ENCODE data around the gene ATP7A.
A peak's percentile ranks its signal among the peaks of the same experiment; 100 is the strongest.
"Not testable (repeated sequence)": the region's sequence is repeated elsewhere in the genome, so short reads cannot be mapped to it uniquely, and the experiment has no call there.

The ATP7A gene

DNA sequence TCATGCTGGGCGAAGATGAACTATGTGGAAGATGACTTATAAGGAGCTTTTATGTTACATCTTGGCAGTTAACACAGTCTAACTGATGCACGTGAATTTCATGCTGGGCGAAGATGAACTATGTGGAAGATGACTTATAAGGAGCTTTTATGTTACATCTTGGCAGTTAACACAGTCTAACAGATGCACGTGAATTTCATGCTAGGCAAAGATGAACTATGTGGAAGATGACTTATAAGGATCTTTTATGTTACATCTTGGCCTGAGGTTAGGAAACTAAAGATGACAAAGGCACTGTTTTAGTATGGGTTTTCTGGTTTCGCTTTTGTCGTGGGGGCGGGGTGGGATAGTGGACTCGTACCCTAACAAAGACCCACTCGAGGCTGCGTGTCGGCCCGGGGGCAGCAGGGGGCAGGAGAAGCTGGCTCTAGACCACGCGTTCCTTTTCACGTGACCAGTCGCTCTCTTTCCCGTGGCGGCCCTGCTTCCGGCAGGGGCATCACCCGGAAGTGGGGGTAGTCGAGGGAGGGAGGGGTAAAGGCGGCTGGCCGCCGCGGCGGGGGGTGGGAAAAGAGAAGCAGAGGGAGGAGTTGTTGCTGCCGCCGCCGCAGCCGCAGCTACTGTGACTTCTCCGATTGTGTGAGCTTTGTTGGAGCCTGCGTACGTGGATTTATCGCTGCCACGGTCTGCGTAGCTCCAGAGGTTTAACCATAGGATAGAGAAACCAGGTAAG, at the start of gene ATP7A:
ATP7A (plus strand) TSS at position 586 of the 733 bp plus-strand sequence. CDS start 60,949 bp downstream, outside the sequence.
- peak; percentile 90 for DNase-seq

DNA sequence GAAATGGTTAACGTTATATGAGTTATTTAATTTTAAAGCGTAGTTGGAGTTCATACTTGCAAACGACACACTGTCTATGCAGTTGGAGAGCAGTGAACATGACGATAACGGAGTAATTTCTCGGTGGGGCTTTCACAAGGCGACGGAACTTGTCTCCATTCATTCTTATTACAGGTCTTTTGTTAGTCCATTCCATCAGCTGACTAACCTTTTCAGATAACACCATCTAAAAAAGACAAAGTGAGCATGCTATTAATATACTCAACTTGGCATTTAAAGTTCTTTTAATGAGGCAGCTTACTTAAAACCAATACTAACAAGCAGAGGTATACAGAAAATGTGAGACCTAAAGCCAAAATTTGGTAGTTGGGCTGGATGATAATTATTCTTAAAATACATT, 35.1 kb upstream of the ATP7A start:
- no peak for DNase-seq

DNA sequence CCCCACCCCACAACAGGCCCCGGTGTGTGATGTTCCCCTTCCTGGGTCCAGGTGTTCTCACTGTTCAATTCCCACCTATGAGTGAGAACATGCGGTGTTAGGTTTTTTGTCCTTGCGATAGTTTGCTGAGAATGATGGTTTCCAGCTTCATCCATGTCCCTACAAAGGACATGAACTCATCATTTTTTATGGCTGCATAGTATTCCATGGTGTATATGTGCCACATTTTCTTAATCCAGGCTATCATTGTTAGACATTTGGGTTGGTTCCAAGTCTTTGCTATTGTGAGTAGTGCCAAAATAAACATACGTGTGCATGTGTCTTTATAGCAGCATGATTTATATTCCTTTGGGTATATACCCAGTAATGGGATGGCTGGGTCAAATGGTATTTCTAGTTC, 29.1 kb upstream of the ATP7A start:
- not testable (repeated sequence) for DNase-seq

DNA sequence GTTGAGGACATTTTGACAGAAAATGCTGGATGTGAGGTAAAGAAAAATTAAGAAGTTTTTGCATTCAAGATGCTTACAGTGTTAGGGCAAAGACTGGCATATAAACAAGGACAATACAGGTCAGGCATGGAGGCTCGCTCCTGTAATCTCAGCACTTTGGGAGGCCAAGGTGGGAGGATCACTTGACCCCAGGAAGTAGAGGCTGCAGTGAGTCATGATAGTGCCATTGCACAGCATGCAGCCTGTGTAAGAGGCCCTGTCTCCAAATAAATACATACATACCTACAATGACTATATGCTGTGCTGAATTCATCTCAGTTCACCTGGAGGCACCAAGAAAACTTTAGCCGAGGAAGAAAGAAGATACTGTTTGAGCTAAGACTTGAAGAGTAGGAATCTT, 17.6 kb upstream of the ATP7A start:
- no peak for DNase-seq

DNA sequence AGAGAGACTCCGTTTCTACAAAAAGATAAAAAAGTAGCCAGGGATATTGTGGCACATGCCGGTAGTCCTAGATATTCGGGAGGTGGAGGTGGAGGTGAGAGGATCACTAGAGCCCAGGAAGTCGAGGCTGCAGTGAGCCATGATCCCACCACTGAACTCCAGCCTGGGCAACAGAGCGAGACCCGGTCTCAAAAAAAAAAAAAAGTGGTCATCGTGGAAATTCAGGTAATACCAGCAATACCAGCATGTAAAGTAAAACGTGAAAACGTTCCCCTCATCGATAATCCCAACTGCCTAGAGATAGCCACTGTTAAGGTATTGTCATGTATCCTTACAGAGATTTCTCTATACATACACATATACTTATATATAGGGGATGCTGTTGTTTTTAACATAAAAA, 16.8 kb upstream of the ATP7A start:
- no peak for DNase-seq

DNA sequence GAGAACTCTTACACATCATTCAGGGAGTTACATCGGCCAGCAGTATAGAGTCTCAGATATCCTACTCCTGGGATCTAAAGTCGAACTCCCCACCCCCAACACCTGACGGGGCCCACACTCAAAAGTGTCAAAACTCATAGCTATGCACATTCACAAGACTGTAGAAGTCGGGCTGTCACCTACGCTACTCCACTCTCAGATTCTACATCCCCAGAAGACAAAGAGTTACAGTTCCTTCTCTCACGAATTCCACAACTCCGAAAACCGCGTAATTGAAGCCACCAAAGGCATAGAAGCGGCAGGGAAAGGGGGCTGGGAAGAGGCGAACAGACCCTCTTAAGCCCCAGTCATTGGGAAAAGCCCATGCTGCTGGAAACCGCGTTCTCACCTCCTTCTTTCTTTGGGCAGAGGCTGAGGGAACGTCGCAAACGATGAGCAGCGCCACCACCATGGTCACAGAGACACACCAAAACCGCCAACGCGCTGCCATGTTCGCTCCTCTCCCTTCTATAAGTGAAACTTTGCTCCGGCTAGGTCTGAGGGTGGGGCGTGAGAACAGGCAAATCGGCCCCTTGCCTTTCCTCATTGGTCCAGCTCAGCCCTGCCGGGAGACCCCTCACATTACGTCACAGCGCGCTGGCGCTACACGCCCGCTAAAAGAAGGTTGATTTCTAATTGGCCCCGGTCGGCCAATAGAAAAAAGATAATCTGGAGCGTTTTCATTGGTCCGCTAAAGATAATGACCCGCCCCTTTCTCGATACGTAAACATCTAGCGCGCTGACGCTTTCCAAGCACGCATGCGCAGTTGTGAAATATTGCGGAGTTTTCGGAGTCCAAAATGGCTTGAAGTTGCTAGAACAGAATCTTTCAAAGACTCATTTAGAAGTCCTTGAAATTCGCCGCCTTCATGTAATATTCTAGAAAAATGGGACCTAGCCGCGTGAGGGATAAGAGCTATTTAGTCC, 15.3 kb upstream of the ATP7A start, which contains the start of gene MAGT1:
MAGT1 (minus strand) TSS at position 515 of the 966 bp plus-strand sequence; CDS start at position 490, 25 bp downstream.
- peak; percentile 96 for DNase-seq

DNA sequence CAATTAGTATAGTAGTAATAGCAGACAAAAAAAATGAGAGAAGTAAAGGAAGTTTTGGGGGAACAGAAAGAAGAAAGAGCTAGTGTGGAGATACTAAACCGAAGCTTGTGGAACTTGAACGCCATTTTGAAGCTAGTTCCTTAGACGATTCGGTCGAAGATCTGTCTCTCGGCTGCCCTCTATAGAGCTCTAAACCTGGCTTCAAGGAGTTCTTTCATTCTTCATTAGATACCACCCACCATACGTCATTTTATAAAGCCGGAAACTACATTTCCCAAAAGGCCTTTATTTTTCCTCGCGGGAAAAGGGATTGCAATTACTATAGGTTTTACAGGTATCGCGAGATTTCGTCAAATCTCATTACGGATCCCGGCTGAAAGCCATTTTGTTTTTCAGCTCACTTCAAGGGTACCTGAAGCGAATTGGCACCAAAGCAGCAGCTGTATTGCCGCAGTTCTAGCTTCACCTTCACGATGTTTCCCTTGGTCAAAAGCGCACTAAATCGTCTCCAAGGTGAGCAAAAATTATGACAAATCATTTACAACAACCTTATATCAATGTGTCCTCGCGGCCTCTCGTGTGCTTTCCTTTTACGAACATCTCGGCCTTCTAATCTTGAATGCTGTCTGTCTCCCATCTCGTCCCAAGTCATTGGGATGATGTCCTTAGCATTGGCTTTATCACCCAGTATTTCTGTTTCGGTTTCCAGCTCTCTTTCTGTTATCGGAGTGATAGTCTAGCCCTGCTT, 11.2 kb upstream of the ATP7A start, which contains the start of gene COX7B:
COX7B (plus strand) TSS at position 388 of the 748 bp plus-strand sequence; CDS start at position 474, 86 bp downstream.
- peak; percentile 95 for DNase-seq

DNA sequence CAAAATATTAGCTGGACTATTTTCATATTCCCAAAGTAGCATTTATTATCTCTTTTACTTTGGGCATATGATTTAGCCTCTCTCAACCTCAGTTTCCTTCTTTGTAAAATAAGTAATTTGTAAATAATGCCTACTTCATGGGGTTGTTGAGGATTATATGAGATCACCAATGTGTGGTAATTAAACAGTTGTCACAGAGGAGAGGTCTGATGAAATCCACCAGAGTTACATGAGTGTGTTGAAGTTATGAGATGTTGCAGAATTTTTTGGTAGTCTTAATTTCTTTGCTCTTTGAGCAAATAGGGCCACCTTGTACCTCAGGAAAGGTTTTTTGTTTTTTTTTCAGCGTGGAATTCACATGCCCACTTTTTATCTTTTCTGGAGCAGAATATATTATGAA, 9.8 kb upstream of the ATP7A start:
- DNase-seq = no peak

DNA sequence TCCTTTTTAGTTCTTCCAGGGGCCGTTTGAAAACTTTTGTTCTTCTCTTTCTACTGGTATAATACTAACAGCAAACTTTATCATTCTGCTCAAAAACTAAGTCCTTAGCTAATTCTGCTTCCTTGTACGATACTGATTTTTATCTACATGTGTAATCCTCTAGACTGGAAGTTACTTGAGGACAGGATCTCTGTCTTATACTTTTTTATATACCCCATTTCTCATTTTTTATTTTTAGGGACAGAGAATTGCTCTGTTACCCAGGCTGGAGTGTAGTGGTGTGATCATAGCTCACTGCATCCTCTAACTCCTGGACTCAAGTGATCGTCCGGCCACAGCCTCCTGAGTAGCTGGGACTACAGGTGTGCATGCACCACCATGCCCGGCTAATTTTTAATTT, 9.0 kb upstream of the ATP7A start:
- DNase-seq = no peak

DNA sequence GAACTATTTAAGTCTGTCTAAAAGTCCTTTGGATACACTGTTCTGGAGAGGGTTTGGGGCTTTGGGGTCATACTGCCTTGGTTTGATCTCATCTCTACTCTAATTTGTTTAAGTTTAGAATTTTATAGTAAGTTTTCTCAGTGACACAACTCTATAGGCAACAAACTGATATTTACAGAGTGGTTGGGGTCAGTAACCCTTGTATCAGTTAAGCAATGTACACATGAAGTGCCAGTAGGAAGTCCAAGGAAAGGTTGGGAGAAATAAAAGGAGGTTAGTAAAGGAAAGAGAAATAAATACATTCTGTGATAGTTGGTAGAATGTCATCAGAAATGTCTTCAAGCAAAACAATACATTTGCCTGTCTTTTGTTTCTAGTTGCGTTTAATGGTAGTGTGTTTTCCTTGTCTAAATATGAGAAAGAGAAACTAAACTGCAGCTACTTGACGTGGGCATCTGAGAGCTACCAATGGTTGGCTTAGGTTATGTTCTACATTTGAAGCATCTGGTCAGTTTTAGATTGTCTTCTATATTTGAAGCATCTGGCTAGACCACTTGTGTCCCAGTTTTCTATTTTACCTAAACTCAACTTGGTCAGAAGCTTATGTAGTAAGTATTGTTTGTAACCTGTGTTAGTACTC, 6.9 kb downstream of the ATP7A start:
- DNase-seq = no peak

DNA sequence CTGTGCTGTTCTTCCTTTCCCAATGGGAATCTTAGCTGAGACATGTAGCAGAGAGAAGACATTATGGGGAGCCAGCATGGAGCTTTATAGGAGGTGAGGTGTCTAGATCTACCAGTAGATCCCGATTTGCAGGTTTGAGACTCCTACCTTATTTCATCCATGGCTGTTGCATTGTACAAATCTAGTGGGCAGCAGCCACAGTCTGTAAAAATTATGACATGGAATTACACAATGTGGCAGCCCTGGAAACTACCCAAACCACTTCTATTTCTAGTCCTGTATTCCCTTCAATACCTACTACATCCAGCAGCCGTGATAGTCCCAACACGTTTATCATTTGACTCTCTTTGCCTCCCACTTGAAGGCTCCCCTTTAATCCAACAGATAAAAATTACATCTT, 8.1 kb downstream of the ATP7A start:
- no peak for DNase-seq

DNA sequence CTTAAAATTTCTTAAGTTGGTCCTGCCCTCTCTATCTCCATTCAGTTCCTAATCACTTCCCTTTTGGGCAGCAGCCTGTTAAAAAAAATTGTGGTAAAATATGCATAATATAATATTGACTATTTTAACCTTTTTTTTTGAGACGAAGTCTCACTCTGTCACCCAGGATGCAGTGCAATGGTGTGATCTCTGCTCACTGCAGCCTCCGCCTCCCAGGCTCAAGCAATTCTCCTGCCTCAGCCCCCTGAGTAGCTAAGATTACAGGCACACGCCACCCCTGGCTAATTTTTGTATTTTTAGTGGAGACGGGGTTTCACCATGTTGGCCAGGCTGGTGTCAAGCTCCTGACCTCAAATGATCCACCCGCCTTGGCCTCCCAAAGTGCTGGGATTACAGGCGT, 8.9 kb downstream of the ATP7A start:
- not testable (repeated sequence) for DNase-seq

DNA sequence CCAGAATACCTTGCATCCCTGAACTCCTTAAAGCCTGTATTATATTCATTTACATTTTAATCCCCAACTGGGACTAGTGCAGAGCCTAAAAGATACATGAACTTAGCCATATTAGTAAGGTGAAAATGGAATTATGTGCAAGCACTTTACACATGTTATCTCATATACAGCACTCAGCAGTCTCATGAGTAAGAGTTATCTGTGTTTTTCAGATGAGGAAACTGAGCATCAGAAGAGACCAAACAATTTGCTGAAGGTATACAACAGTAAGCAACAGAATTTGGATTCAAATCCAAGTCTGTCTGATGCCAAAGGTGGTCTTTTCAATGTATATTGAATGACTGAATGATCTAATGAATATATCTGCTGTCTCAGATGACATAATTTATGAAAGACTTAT, 12.3 kb downstream of the ATP7A start:
- DNase-seq = no peak

DNA sequence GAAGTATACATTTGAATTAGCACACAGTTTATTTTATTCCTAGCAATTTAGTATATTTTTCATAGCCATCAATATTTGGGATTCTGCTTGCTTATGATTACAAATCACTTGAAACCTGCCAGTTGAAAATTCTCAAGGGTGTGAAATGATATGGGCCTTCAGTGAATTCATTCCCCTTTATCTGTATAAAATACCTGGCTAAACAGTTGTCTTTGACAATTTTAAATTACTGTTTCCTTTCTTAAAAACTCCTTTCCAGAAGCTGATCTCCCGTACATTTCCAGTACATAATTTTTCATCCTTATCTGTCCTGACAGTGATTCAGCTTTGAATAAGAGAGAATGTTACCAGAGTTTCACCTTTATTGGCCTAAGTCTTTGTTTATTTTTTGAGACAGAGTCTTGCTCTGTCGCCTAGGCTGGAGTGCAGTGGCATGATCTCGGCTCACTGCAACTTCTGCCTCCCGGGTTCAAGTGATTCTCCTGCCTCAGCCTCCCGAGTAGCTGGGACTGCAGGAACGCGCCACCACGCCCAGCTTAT, 13.9 kb downstream of the ATP7A start:
- DNase-seq = no peak

DNA sequence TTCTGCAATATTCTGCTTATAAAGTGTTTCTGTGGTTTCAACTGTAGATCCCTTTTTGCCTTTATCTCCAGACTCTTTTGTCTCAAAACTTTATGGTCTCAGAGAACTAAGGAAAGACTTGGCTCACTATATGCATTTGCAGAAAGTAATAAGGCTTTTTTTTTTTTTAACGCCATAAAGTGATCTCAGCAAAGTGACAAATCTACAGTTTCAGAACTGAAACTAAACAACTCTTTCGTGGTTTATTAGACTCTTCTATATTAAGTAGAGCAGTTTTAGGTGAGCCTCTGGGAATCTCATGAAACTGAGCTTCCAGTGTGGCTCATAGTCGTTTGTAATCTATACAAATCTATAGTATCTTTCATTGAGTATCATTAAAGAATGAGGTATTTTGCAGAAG, 15.3 kb downstream of the ATP7A start:
- no peak for DNase-seq

DNA sequence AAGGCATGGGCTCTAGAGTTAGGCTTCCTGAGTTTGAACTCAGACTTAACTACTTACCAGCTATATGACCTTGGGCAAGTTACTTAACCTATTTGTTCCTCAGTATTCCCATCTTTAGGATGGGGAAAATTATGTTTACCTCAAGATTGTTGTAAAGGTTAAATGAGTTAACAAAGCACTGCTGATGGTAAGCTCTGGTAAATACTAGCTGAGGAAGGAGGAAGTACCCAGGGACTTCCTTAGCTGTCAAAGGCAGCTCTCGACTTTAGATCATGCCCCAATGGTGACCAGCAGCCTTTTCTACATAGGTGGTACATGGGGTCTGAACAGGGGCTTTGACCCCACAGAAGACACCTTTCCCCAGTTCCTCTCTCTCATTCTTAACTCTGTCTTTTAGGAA, 20.1 kb downstream of the ATP7A start:
- DNase-seq = no peak

DNA sequence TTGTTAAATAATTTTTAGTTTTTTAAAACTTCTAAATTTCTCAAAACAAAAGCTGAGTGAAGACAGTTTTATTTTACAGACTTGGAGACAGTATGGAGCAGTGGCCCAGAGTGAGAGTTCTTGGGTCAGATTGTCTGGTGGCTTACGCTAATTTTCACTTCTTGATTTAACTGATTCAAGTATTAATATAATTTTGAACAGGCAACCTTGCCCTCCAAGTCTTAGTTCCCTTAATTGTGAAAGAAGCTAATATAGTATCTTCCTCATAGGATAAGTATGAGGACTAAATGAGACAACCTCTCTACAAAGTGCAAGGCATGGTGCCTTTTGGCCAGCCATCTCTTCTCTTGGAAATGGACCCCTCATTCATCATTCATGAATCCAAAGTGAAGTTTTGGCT, 25.4 kb downstream of the ATP7A start:
- no peak for DNase-seq

DNA sequence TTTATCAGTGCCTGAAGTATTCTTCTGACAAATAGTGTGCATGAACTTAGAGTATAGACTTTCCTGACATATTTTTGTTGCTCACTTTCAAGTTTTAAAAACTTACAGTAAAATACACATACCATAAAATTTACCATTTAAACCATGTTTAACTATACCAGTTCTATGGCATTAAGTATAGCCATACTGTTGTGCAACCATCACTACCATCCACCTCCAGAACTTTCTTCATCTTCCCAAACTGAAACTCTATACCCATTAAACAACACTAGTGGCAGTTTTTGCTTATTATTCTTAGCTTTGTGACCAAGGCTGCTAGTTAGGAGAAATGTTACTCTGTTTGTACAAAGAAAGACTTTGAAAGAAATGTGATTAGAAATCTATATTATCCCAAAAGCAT, 25.8 kb downstream of the ATP7A start:
- no peak for DNase-seq

DNA sequence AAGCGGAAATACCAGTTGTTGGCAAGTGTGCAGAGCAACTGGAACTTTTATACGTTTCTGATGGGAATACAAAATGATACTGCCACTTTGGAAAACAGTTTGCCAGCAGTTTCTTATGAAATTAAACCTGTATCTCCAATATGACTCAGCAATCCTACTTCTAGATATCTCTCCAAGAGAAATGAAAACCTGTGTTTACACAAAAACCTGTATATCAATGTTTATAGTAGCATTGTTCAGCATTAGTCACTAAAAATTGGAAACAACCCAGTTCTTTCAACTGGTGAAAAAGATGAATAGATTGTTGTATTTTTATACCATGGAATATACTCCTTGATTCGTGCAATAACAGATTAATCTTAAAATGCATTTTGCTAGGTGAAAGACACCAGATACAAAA, 26.8 kb downstream of the ATP7A start:
- peak; percentile 2 for DNase-seq

DNA sequence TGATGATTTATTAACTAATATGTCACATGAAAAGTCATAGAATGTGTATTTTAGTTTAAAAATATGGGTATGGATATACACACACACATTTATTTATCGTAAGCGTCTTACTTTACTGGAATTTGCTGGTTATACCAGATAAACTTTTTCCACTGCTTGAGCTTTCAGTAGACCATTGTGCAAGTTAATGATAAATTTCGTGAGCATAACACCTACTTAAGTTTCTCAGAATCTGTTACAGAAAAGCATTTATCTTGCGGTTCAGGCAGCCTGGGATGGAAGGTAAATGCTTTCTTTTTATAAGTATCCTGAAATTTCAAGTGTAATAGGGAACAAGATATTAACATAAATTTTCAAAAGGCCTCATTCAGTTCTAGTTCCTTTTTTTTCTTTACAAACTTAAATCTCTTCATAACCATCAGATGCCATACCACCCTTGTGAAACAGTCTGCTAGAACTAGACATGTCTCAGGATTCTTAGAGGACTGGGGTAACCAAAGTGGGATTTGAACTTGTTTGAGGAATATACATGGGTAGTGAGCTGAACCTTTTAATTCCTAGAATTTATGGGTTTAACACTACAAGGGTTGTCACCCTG, 27.7 kb downstream of the ATP7A start:
- no peak for DNase-seq

DNA sequence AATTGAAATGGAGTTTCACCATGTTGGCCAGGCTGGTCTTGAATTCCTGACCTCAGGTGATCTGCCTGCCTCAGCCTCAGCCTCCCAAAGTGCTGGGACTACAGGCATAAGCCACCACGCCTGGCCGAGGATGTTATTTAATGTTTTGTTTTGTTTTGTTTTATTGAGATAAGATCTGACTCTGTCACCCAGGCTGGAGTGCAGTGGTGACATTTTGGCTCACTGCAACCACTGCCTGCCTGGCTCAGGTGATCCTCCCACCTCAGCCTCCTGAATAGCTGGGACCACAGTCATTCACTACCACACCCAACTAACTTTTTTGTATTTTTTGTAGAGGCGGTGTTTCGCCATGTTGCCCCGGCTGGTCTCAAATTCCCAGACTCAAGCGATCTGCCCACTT, 34.5 kb downstream of the ATP7A start:
- not testable (repeated sequence) for DNase-seq
